ENCODE data around the gene PPP1R12C.

The PPP1R12C gene

DNA sequence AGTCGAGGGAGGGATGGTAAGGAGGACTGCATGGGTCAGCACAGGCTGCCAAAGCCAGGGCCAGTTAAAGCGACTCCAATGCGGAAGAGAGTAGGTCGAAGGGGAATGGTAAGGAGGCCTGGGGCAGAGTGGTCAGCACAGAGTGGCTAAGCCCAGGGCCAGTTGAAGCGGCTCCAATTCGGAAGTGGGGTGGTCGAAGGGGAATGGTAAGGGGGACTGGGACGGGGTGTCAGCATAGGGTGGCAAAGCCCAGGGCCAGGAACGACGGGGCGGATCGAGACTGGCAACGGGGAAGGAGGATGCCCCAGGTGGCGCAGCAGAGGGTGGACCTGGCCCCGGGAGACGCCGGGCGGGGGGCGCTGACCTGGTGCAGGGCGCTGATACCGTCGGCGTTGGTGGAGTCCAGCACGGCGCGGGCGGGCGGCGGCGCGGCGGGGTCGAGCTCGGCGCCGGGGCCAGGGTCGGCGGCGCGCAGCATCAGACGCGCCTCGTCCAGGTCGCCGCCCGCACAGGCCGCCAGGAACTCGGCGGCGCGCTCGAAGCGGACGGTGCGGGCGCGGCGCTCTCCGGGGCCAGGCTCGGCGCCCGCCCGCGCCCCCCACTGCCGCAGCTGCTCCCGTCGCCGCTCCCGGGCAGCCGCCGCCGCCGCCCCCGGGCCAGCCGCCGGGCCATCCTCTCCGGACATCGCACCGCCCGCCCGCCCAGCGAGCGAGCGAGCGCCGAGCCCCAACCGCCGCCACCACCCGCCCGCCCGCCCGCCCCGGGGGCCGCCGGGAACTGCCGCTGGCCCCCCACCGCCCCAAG, at the start of gene PPP1R12C:
Gene PPP1R12C, minus strand, starts transcription at position 779 of the 804 bp plus-strand sequence. Its CDS starts 94 bp downstream, at position 685.
- Histone ChIP-seq H3K36me3 (ENCODE audit: insufficient read depth, low read length) (peaks cover 6% of the 10 kb centered on the region), H3F3A (ENCODE audit: insufficient read depth, low read length) (no peaks in the 10 kb centered on the region), H3K9me2 (ENCODE audit: low read depth, low read length) (no peaks in the 10 kb centered on the region), H2AFZ (ENCODE audit: low read length) (no peak within 1 kb of the TSS), H3K9me3 (ENCODE audit: low read length) (no peaks in the 10 kb centered on the region), H3K27ac (ENCODE audit: low read depth, low read length, poor library complexity, severe bottlenecking) (peak within 1 kb of the TSS; percentile 50), H3K79me2 (ENCODE audit: insufficient read depth, low read length) (no peaks in the 10 kb centered on the region), H3K4me1 (ENCODE audit: insufficient read depth, low read length, severe bottlenecking) (peaks cover 55% of the 10 kb centered on the region), H3K27me3 (ENCODE audit: insufficient read depth, low read length) (no peaks in the 10 kb centered on the region), H3K4me3 (ENCODE audit: low read depth, low read length, poor library complexity, severe bottlenecking) (peak within 1 kb of the TSS; percentile 75), H3K9ac (ENCODE audit: low read length) (peak within 1 kb of the TSS; percentile 74), H3K4me2 (ENCODE audit: low read length) (peak within 1 kb of the TSS; percentile 89), H4K20me1 (ENCODE audit: insufficient read depth, low read length) (no peaks in the 10 kb centered on the region)
- TF ChIP-seq EZH2 (IDR thresholded peaks at IDR 0.05; ENCODE audit: borderline replicate concordance, low read length), result no peak
- TF ChIP-seq, protein P1, sequence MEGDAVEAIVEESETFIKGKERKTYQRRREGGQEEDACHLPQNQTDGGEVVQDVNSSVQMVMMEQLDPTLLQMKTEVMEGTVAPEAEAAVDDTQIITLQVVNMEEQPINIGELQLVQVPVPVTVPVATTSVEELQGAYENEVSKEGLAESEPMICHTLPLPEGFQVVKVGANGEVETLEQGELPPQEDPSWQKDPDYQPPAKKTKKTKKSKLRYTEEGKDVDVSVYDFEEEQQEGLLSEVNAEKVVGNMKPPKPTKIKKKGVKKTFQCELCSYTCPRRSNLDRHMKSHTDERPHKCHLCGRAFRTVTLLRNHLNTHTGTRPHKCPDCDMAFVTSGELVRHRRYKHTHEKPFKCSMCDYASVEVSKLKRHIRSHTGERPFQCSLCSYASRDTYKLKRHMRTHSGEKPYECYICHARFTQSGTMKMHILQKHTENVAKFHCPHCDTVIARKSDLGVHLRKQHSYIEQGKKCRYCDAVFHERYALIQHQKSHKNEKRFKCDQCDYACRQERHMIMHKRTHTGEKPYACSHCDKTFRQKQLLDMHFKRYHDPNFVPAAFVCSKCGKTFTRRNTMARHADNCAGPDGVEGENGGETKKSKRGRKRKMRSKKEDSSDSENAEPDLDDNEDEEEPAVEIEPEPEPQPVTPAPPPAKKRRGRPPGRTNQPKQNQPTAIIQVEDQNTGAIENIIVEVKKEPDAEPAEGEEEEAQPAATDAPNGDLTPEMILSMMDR (IDR thresholded peaks at IDR 0.05; ENCODE audit: low read length), result no peak

DNA sequence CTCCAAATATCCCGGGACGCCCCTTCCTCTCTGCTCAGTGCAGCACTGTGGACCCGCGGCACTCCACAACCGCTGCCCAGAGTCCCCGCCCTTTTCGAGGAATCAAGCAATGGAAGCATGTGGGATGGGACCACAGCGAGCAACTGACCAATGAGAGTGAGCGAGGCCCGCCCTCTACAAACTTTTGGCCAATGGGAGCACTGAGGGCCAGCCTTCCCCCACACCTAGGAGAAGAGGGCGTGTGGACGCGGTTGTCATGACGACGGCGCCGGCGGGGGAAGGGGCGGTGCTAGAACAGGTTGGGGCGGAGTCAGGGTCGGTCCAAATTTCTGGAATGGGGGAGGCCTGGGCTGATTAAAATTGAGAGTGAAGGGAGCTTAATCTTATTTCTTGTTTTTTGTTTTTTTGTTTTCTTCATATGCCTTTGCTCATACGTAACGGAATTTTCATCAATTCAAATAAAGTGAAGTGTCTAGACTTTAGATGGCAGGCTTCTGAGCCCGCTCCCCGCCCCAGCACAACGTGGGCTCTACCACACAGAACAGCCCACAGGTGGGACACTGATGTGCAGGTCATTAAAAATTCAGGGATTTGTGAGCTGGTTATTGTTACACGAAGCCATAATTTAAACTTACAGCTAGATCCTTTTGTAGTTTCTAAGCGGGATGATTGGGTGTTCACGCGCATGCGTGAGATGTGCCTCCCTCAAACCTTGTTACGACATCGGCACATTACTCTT, 49.3 kb upstream of the PPP1R12C start, which contains the start of gene DNAAF3:
Gene DNAAF3, minus strand, starts transcription at position 84 of the 739 bp plus-strand sequence. CDS start 200 bp downstream, outside the sequence.
- Histone ChIP-seq H3K4me2 (ENCODE audit: low read length) (no peak within 1 kb of the TSS), H3K27ac (ENCODE audit: low read depth, low read length, poor library complexity, severe bottlenecking) (no peak within 1 kb of the TSS), H2AFZ (ENCODE audit: low read length) (no peak within 1 kb of the TSS), H3K36me3 (ENCODE audit: insufficient read depth, low read length) (no peaks in the 10 kb centered on the region), H3K9ac (ENCODE audit: low read length) (no peak within 1 kb of the TSS), H3K9me2 (ENCODE audit: low read depth, low read length) (no peaks in the 10 kb centered on the region), H3K79me2 (ENCODE audit: insufficient read depth, low read length) (no peaks in the 10 kb centered on the region), H3K4me1 (ENCODE audit: insufficient read depth, low read length, severe bottlenecking) (no peaks in the 10 kb centered on the region), H3F3A (ENCODE audit: insufficient read depth, low read length) (no peaks in the 10 kb centered on the region), H4K20me1 (ENCODE audit: insufficient read depth, low read length) (no peaks in the 10 kb centered on the region), H3K27me3 (ENCODE audit: insufficient read depth, low read length) (no peaks in the 10 kb centered on the region), H3K9me3 (ENCODE audit: low read length) (no peaks in the 10 kb centered on the region), H3K4me3 (ENCODE audit: low read depth, low read length, poor library complexity, severe bottlenecking) (no peak within 1 kb of the TSS)
- TF ChIP-seq EZH2 (IDR thresholded peaks at IDR 0.05; ENCODE audit: borderline replicate concordance, low read length), result no peak
- TF ChIP-seq, protein P1 (IDR thresholded peaks at IDR 0.05; ENCODE audit: low read length), result no peak

DNA sequence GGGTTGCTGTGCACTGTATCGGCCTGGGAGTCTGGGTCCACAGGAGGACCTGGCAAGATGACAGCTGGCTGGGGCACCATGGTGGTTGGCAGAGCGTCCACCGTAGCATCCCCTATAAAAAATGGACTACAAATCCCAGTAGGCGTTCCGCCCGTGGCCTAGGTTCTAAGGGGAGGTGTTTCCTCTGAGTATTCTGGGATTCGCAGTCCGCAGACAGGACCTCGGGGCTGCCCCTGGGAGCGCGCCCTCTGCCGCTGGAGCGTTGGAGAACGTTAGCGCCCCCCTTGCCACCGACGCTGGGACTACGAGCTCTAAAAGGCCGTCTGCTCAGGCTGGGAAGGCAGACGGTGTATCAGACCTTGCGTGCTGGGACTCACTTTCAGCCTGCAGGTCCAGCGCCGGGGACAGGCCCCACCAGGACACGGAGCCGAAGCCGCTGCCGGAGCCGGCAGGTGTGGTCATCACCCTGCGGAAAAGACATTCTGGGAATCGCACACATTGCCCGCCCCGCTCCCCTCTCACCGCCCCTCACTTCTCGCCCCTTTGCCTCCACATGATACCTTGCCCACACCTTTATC, 48.6 kb upstream of the PPP1R12C start:
- Histone ChIP-seq H2AFZ (ENCODE audit: low read length) (no peak overlapping the region), H3K4me2 (ENCODE audit: low read length) (no peak overlapping the region)

More for the DNA sequence above, 48.6 kb upstream of the PPP1R12C start:
- H3K4me3 ChIP-seq (ENCODE audit: low read depth, low read length, poor library complexity, severe bottlenecking), result no peak overlapping the region
- no peaks in the 10 kb centered on the region for H3F3A ChIP-seq (ENCODE audit: insufficient read depth, low read length)
- no peak for TF ChIP-seq EZH2 (IDR thresholded peaks at IDR 0.05; ENCODE audit: borderline replicate concordance, low read length)
- TF ChIP-seq, protein P1 (IDR thresholded peaks at IDR 0.05; ENCODE audit: low read length), result no peak
- H3K27me3 ChIP-seq (ENCODE audit: insufficient read depth, low read length), result no peaks in the 10 kb centered on the region
- no peak overlapping the region for H3K27ac ChIP-seq (ENCODE audit: low read depth, low read length, poor library complexity, severe bottlenecking)
- no peaks in the 10 kb centered on the region for H4K20me1 ChIP-seq (ENCODE audit: insufficient read depth, low read length)
- no peaks in the 10 kb centered on the region for H3K4me1 ChIP-seq (ENCODE audit: insufficient read depth, low read length, severe bottlenecking)
- H3K79me2 ChIP-seq (ENCODE audit: insufficient read depth, low read length), result no peaks in the 10 kb centered on the region
- no peaks in the 10 kb centered on the region for H3K9me3 ChIP-seq (ENCODE audit: low read length)
- no peaks in the 10 kb centered on the region for H3K36me3 ChIP-seq (ENCODE audit: insufficient read depth, low read length)
- H3K9me2 ChIP-seq (ENCODE audit: low read depth, low read length), result no peaks in the 10 kb centered on the region
- H3K9ac ChIP-seq (ENCODE audit: low read length), result no peak overlapping the region

Data from OCI-LY1 (cell line).